ENCODE measurements around the gene TMCC3.

Gene TMCC3

GRCh38 chr12:94566345-94566744 is 84.0 kb downstream of the TMCC3 start:
- Histone ChIP-seq H3K9me3 (ENCODE audit: low read length) (no peaks in the 10 kb centered on the region), H3K27me3 (ENCODE audit: insufficient read depth, low read length) (peaks cover 6% of the 10 kb centered on the region; the same call in 1 of the 2 replicates), H3K4me3 (ENCODE audit: low read depth, low read length, poor library complexity, severe bottlenecking) (no peak overlapping the region), H3K9me2 (ENCODE audit: low read depth, low read length) (no peaks in the 10 kb centered on the region), H4K20me1 (ENCODE audit: insufficient read depth, low read length) (no peaks in the 10 kb centered on the region), H3F3A (ENCODE audit: insufficient read depth, low read length) (no peaks in the 10 kb centered on the region), H2AFZ (ENCODE audit: low read length) (no peak overlapping the region), H3K4me1 (ENCODE audit: insufficient read depth, low read length, severe bottlenecking) (peaks cover 5% of the 10 kb centered on the region), H3K4me2 (ENCODE audit: low read length) (no peak overlapping the region), H3K9ac (ENCODE audit: low read length) (no peak overlapping the region), H3K79me2 (ENCODE audit: insufficient read depth, low read length) (no peaks in the 10 kb centered on the region), H3K27ac (ENCODE audit: low read depth, low read length, poor library complexity, severe bottlenecking) (no peak overlapping the region), H3K36me3 (ENCODE audit: insufficient read depth, low read length) (no peaks in the 10 kb centered on the region)
- no peak for TF ChIP-seq EZH2 (IDR thresholded peaks at IDR 0.05; ENCODE audit: borderline replicate concordance, low read length)
- TF ChIP-seq, protein P1, sequence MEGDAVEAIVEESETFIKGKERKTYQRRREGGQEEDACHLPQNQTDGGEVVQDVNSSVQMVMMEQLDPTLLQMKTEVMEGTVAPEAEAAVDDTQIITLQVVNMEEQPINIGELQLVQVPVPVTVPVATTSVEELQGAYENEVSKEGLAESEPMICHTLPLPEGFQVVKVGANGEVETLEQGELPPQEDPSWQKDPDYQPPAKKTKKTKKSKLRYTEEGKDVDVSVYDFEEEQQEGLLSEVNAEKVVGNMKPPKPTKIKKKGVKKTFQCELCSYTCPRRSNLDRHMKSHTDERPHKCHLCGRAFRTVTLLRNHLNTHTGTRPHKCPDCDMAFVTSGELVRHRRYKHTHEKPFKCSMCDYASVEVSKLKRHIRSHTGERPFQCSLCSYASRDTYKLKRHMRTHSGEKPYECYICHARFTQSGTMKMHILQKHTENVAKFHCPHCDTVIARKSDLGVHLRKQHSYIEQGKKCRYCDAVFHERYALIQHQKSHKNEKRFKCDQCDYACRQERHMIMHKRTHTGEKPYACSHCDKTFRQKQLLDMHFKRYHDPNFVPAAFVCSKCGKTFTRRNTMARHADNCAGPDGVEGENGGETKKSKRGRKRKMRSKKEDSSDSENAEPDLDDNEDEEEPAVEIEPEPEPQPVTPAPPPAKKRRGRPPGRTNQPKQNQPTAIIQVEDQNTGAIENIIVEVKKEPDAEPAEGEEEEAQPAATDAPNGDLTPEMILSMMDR (IDR thresholded peaks at IDR 0.05; ENCODE audit: low read length), result no peak

DNA sequence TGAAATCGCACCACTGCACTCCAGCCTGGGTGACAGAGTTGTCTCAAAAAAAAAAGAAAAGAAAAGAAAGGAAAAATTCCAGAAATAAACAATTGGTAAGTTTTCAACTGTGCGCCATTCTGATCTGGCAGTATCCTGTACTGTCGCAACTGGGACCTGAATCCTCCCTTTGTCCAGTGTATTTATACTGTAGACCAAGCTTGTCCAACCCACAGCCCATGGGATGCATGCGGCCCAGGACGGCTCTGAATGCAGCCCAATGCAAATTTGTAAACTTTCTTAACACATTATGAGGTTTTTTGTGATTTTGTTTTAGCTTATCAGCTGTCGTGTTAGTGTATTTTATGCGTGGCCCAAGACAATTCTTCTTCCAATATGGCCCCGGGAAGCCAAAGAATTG is 84.7 kb downstream of the TMCC3 start:
- no peaks in the 10 kb centered on the region for H3F3A ChIP-seq (ENCODE audit: insufficient read depth, low read length)
- H3K36me3 ChIP-seq (ENCODE audit: insufficient read depth, low read length), result no peaks in the 10 kb centered on the region
- TF ChIP-seq, protein P1 (IDR thresholded peaks at IDR 0.05; ENCODE audit: low read length), result no peak
- TF ChIP-seq EZH2 (IDR thresholded peaks at IDR 0.05; ENCODE audit: borderline replicate concordance, low read length), result no peak
- H3K27ac ChIP-seq (ENCODE audit: low read depth, low read length, poor library complexity, severe bottlenecking), result no peak overlapping the region
- no peak overlapping the region for H3K4me3 ChIP-seq (ENCODE audit: low read depth, low read length, poor library complexity, severe bottlenecking)
- no peaks in the 10 kb centered on the region for H4K20me1 ChIP-seq (ENCODE audit: insufficient read depth, low read length)
- H3K4me1 ChIP-seq (ENCODE audit: insufficient read depth, low read length, severe bottlenecking), result peaks cover 11% of the 10 kb centered on the region
- no peak overlapping the region for H3K4me2 ChIP-seq (ENCODE audit: low read length)
- H3K9me3 ChIP-seq (ENCODE audit: low read length), result no peaks in the 10 kb centered on the region
- no peak overlapping the region for H3K9ac ChIP-seq (ENCODE audit: low read length)
- H2AFZ ChIP-seq (ENCODE audit: low read length), result no peak overlapping the region
- H3K9me2 ChIP-seq (ENCODE audit: low read depth, low read length), result no peaks in the 10 kb centered on the region
- H3K27me3 ChIP-seq (ENCODE audit: insufficient read depth, low read length), result no peaks in the 10 kb centered on the region
- H3K79me2 ChIP-seq (ENCODE audit: insufficient read depth, low read length), result no peaks in the 10 kb centered on the region

- Histone ChIP-seq H2AFZ (ENCODE audit: low read length) (no peak overlapping the region), H3K27me3 (ENCODE audit: insufficient read depth, low read length) (no peaks in the 10 kb centered on the region), H3K9me2 (ENCODE audit: low read depth, low read length) (no peaks in the 10 kb centered on the region), H3K36me3 (ENCODE audit: insufficient read depth, low read length) (no peaks in the 10 kb centered on the region), H3K9ac (ENCODE audit: low read length) (no peak overlapping the region), H3K9me3 (ENCODE audit: low read length) (no peaks in the 10 kb centered on the region), H3F3A (ENCODE audit: insufficient read depth, low read length) (no peaks in the 10 kb centered on the region), H3K4me2 (ENCODE audit: low read length) (no peak overlapping the region), H3K4me3 (ENCODE audit: low read depth, low read length, poor library complexity, severe bottlenecking) (no peak overlapping the region), H3K79me2 (ENCODE audit: insufficient read depth, low read length) (no peaks in the 10 kb centered on the region), H3K4me1 (ENCODE audit: insufficient read depth, low read length, severe bottlenecking) (peaks cover 15% of the 10 kb centered on the region), H3K27ac (ENCODE audit: low read depth, low read length, poor library complexity, severe bottlenecking) (no peak overlapping the region), H4K20me1 (ENCODE audit: insufficient read depth, low read length) (no peaks in the 10 kb centered on the region)
- no peak for TF ChIP-seq EZH2 (IDR thresholded peaks at IDR 0.05; ENCODE audit: borderline replicate concordance, low read length)
- TF ChIP-seq, protein P1 (IDR thresholded peaks at IDR 0.05; ENCODE audit: low read length), result no peak
Observed at GRCh38 chr12:94563286-94563685, 87.1 kb downstream of the TMCC3 start.

All from OCI-LY1 (cell line).